ENCODE results near the gene CKLF. TPM values are rescaled to one million over a fixed set of nuclear protein-coding genes. Genes with fewer than 3 reads are reported as not detected.

Gene CKLF
- polyA plus RNA-seq, 1 donor = 30.9 TPM

- H3K27ac ChIP-seq (ENCODE audit: low read length) = no peak overlapping the region
- no peaks in the 10 kb centered on the region for H3K36me3 ChIP-seq (ENCODE audit: control insufficient read depth, insufficient read depth, low read length)
- H3K4me3 ChIP-seq (ENCODE audit: low read length) = no peak overlapping the region
- DNase-seq = no peak
- peaks cover 9% of the 10 kb centered on the region for H3K4me1 ChIP-seq (ENCODE audit: control insufficient read depth, insufficient read depth, low read length)
- H3K9me3 ChIP-seq (ENCODE audit: control insufficient read depth, low read depth, low read length) = no peaks in the 10 kb centered on the region
- WGBS (ENCODE audit: insufficient coverage, low lambda C conversion rate) = no CpG with 5 or more reads among the region's 4 CpGs
- H3K27me3 ChIP-seq (ENCODE audit: control insufficient read depth, insufficient read depth, low read length) = peaks cover 25% of the 10 kb centered on the region
Measured at GRCh38 chr16:66580605-66581209, 28.3 kb downstream of the CKLF start.

- WGBS (ENCODE audit: insufficient coverage, low lambda C conversion rate) = no CpG with 5 or more reads among the region's 3 CpGs
- DNase-seq = peak; percentile 47 to 70
- Histone ChIP-seq H3K4me1 (ENCODE audit: control insufficient read depth, insufficient read depth, low read length) (peaks cover 9% of the 10 kb centered on the region), H3K4me3 (ENCODE audit: low read length) (no peak overlapping the region), H3K9me3 (ENCODE audit: control insufficient read depth, low read depth, low read length) (no peaks in the 10 kb centered on the region), H3K27ac (ENCODE audit: low read length) (peak overlapping the region; percentile 36), H3K36me3 (ENCODE audit: control insufficient read depth, insufficient read depth, low read length) (no peaks in the 10 kb centered on the region), H3K27me3 (ENCODE audit: control insufficient read depth, insufficient read depth, low read length) (peaks cover 25% of the 10 kb centered on the region)
Measured at GRCh38 chr16:66581246-66581952, 29.0 kb downstream of the CKLF start.

GRCh38 chr16:66585481-66586239, 33.3 kb downstream of the CKLF start:
- Histone ChIP-seq H3K27ac (ENCODE audit: low read length) (no peak overlapping the region), H3K9me3 (ENCODE audit: control insufficient read depth, low read depth, low read length) (no peaks in the 10 kb centered on the region), H3K4me1 (ENCODE audit: control insufficient read depth, insufficient read depth, low read length) (peaks cover 4% of the 10 kb centered on the region), H3K36me3 (ENCODE audit: control insufficient read depth, insufficient read depth, low read length) (no peaks in the 10 kb centered on the region), H3K27me3 (ENCODE audit: control insufficient read depth, insufficient read depth, low read length) (no peaks in the 10 kb centered on the region), H3K4me3 (ENCODE audit: low read length) (no peak overlapping the region)
- DNase-seq = no peak
- 79% methylated on average over 4 of the region's 10 CpGs for WGBS (ENCODE audit: insufficient coverage, low lambda C conversion rate)

DNA sequence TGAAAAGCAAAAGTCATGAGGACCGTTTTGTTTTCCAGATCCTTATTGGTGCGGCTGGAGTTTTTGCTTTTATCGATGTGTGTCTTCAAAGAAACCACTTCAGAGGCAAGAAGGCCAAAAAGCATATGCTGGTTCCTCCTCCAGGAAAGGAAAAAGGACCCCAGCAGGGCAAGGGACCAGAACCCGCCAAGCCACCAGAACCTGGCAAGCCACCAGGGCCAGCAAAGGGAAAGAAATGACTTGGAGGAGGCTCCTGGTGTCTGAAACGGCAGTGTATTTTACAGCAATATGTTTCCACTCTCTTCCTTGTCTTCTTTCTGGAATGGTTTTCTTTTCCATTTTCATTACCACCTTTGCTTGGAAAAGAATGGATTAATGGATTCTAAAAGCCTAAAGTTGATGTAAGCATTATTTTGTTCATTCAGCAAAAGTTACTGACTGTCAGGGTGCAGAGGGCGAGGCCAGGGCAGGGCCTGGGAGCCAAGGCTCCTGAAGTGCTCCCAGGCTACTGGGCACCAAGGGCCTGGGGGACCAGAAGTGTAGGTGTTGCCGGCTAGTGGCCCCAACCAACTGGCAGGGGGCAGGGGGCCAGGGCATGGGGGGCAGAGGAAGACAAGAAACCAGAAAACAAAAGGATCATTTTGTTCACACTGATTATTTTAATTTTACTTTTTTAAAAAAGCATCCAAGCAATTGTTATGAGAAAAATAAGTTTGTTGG, 35.7 kb downstream of the CKLF start:
- Histone ChIP-seq H3K4me3 (ENCODE audit: low read length) (no peak overlapping the region), H3K9me3 (ENCODE audit: control insufficient read depth, low read depth, low read length) (no peaks in the 10 kb centered on the region), H3K4me1 (ENCODE audit: control insufficient read depth, insufficient read depth, low read length) (no peaks in the 10 kb centered on the region), H3K36me3 (ENCODE audit: control insufficient read depth, insufficient read depth, low read length) (no peaks in the 10 kb centered on the region), H3K27ac (ENCODE audit: low read length) (no peak overlapping the region), H3K27me3 (ENCODE audit: control insufficient read depth, insufficient read depth, low read length) (no peaks in the 10 kb centered on the region)
- DNase-seq = no peak
- WGBS (ENCODE audit: insufficient coverage, low lambda C conversion rate) = no CpG with 5 or more reads among the region's 7 CpGs

DNA sequence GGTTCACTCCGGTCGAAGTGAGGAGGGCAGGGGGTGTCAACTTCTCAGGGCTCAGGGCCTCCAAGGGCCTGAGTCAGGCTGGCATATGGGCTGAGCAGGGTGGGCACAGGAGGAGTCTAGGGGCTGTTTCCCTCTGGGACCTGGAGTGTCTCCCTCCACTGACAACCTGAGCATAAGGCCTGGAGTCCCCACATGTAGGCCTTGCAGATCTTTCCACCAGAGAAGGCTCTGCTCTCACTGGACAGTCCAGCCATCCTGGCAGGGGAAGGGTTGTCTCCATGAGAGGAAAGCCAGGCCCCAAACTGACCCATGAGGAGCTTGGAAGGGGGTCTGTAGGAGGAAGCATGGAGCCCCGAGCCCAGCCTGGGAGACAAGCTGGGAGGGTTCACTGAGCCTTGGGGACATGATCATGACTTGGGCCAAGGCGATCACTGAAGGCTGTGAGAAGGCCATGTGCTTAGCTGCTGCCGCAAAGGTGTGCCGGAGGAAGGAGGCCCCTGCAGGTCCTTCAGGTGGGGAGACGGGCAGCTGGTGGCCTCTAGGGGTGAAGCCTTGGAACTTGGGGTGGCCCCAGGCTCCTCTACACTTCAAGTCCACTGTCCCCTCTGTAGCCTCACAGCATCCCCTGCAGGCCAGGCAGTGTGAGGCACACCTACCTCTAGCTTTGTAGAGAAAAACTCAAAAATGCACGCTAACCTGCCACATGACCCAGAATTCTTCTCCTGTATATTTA, 36.8 kb downstream of the CKLF start:
- H3K36me3 ChIP-seq (ENCODE audit: control insufficient read depth, insufficient read depth, low read length) = no peaks in the 10 kb centered on the region
- H3K9me3 ChIP-seq (ENCODE audit: control insufficient read depth, low read depth, low read length) = no peaks in the 10 kb centered on the region
- no peak overlapping the region for H3K4me3 ChIP-seq (ENCODE audit: low read length)
- no peaks in the 10 kb centered on the region for H3K27me3 ChIP-seq (ENCODE audit: control insufficient read depth, insufficient read depth, low read length)
- DNase-seq = peak; percentile 48 to 51
- no peaks in the 10 kb centered on the region for H3K4me1 ChIP-seq (ENCODE audit: control insufficient read depth, insufficient read depth, low read length)
- no CpG with 5 or more reads among the region's 8 CpGs for WGBS (ENCODE audit: insufficient coverage, low lambda C conversion rate)
- no peak overlapping the region for H3K27ac ChIP-seq (ENCODE audit: low read length)

DNA sequence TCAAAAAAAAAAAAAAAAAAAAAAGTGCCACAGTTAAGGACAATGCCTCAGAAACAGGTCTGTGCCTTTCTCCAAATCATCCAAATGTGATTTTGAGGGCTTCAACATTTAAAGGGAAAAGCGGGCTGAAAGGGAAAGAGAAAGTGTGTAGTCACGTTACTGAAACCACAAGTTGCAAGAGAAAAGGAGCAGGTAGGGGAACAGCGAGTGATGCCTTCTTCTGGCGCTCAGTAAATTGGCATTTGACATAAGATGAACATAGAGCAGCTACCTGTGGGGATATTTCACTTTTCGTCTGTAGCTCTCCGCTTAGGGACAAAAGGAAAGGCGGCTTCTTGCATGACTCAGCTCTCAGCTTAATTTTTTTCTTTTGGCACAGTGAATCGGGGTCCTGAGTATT, 37.9 kb downstream of the CKLF start:
- Histone ChIP-seq H3K4me1 (ENCODE audit: control insufficient read depth, insufficient read depth, low read length) (no peaks in the 10 kb centered on the region), H3K36me3 (ENCODE audit: control insufficient read depth, insufficient read depth, low read length) (no peaks in the 10 kb centered on the region), H3K9me3 (ENCODE audit: control insufficient read depth, low read depth, low read length) (no peaks in the 10 kb centered on the region), H3K27ac (ENCODE audit: low read length) (no peak overlapping the region), H3K27me3 (ENCODE audit: control insufficient read depth, insufficient read depth, low read length) (no peaks in the 10 kb centered on the region), H3K4me3 (ENCODE audit: low read length) (no peak overlapping the region)
- 89% methylated on average over 4 of the region's 8 CpGs for WGBS (ENCODE audit: insufficient coverage, low lambda C conversion rate)
- DNase-seq = no peak

GRCh38 chr16:66591018-66591417, 38.6 kb downstream of the CKLF start:
- H3K27me3 ChIP-seq (ENCODE audit: control insufficient read depth, insufficient read depth, low read length) = no peaks in the 10 kb centered on the region
- no peaks in the 10 kb centered on the region for H3K4me1 ChIP-seq (ENCODE audit: control insufficient read depth, insufficient read depth, low read length)
- no peak overlapping the region for H3K4me3 ChIP-seq (ENCODE audit: low read length)
- no peaks in the 10 kb centered on the region for H3K9me3 ChIP-seq (ENCODE audit: control insufficient read depth, low read depth, low read length)
- DNase-seq = no peak
- H3K36me3 ChIP-seq (ENCODE audit: control insufficient read depth, insufficient read depth, low read length) = no peaks in the 10 kb centered on the region
- no peak overlapping the region for H3K27ac ChIP-seq (ENCODE audit: low read length)
- no CpG with 5 or more reads among the region's 4 CpGs for WGBS (ENCODE audit: insufficient coverage, low lambda C conversion rate)

DNA sequence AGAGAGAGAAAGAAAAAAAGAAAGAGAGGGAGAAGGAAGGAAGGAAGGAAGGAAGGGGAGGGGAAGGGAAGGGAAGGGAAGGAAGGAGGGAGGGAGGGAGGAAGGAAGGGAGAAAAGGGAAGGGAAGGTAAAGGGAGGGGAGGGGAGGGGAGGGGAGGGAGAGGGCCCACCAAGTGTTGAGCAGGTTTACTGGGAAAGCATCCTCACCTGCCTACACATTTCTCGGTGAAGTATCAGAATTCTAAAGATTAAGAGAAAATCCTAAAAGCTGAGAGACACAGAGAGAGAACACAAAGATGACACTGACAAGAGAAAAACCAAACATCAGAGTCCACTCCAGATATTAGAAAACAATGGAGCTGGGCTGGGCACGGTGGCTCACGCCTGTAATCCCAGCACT, 39.9 kb downstream of the CKLF start:
- Histone ChIP-seq H3K27ac (ENCODE audit: low read length) (no peak overlapping the region), H3K9me3 (ENCODE audit: control insufficient read depth, low read depth, low read length) (no peaks in the 10 kb centered on the region), H3K4me3 (ENCODE audit: low read length) (no peak overlapping the region), H3K36me3 (ENCODE audit: control insufficient read depth, insufficient read depth, low read length) (no peaks in the 10 kb centered on the region), H3K27me3 (ENCODE audit: control insufficient read depth, insufficient read depth, low read length) (no peaks in the 10 kb centered on the region), H3K4me1 (ENCODE audit: control insufficient read depth, insufficient read depth, low read length) (no peaks in the 10 kb centered on the region)
- WGBS (ENCODE audit: insufficient coverage, low lambda C conversion rate) = 80% methylated on average over 1 of the region's 3 CpGs
- DNase-seq = no peak

DNA sequence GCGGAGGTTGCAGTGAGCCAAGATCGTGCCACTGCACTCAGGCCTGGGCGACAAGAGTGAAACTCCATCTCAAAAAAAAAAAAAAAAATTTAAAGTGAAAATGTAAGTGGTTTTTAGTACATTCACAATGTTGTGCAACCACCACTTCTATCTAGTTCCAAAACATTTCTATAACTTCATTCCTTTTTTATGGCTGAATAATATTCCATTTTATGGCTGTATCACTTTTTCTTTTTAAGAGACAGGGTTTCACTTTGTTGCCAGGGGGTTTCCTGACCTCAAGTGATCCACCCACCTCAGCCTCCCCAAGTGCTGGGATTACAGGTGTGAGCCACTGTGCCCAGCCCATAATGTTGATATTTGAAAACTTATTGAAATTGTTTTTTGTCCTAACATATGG, 40.4 kb downstream of the CKLF start:
- no peaks in the 10 kb centered on the region for H3K27me3 ChIP-seq (ENCODE audit: control insufficient read depth, insufficient read depth, low read length)
- no peaks in the 10 kb centered on the region for H3K9me3 ChIP-seq (ENCODE audit: control insufficient read depth, low read depth, low read length)
- no peaks in the 10 kb centered on the region for H3K36me3 ChIP-seq (ENCODE audit: control insufficient read depth, insufficient read depth, low read length)
- no peak overlapping the region for H3K27ac ChIP-seq (ENCODE audit: low read length)
- no peak overlapping the region for H3K4me3 ChIP-seq (ENCODE audit: low read length)
- H3K4me1 ChIP-seq (ENCODE audit: control insufficient read depth, insufficient read depth, low read length) = no peaks in the 10 kb centered on the region
- no CpG with 5 or more reads among the region's 3 CpGs for WGBS (ENCODE audit: insufficient coverage, low lambda C conversion rate)
- no peak for DNase-seq

GRCh38 chr16:66594739-66595138, 42.4 kb downstream of the CKLF start:
- Histone ChIP-seq H3K27me3 (ENCODE audit: control insufficient read depth, insufficient read depth, low read length) (no peaks in the 10 kb centered on the region), H3K4me1 (ENCODE audit: control insufficient read depth, insufficient read depth, low read length) (no peaks in the 10 kb centered on the region), H3K36me3 (ENCODE audit: control insufficient read depth, insufficient read depth, low read length) (no peaks in the 10 kb centered on the region), H3K4me3 (ENCODE audit: low read length) (no peak overlapping the region), H3K27ac (ENCODE audit: low read length) (no peak overlapping the region), H3K9me3 (ENCODE audit: control insufficient read depth, low read depth, low read length) (no peaks in the 10 kb centered on the region)
- WGBS (ENCODE audit: insufficient coverage, low lambda C conversion rate) = no CpG with 5 or more reads among the region's 7 CpGs
- no peak for DNase-seq
